H1 (cell line): ENCODE data around the gene ARMC12. TPM values are rescaled to one million over a fixed set of nuclear protein-coding genes. Genes with fewer than 3 reads are reported as not detected.

ENCODE experiments used
- CBX5 ChIP-seq: fragments of 300-800, 300-1000 bp; sonication (generic); IDR thresholded peaks from 2 replicates; pipeline ENCODE4 v1.7.1; 2016; ENCODE audit warnings: antibody characterized with exemption, low read length, low read depth
- JUN ChIP-seq: IDR thresholded peaks from 2 replicates; pipeline ENCODE4 v1.6.1; 2011; ENCODE audit warnings: low read depth, mild to moderate bottlenecking, improper control_type of control experiment, low read length
- SIRT6 ChIP-seq: IDR thresholded peaks from one replicate; pipeline ENCODE4 v1.7.1; 2012; ENCODE audit warnings: low read length, inconsistent platforms
- SRF ChIP-seq: IDR thresholded peaks from 2 replicates; pipeline ENCODE4 v1.6.1; 2011; ENCODE audit warnings: mild to moderate bottlenecking, low read depth, low read length, moderate library complexity
- polyA plus RNA-seq, 7 experiments: library from polyadenylated mRNA; depleted of rRNA in 3 of 7; stranded (reverse) in 5 of 7; unstranded in 2 of 7; fragments of >200 nt in 5 of 7; fragments of 200-250 nt in 2 of 7; gene quantifications; 1 replicate in 5 of 7; 2 replicates in 1 of 7; 4 replicates in 1 of 7; pipeline versions ENCODE4 v1.2.1 to v1.2.3, GENCODE V29; 2011 to 2013; ENCODE audit warnings: missing spikeins in 2 of 7, mixed read lengths in 2 of 7
- total RNA-seq: library from RNA; stranded (reverse); fragmentation: NEBNext Ultra II Directional; extraction: Animal tissue kit (Norgen Biotek cat#: 25700); gene quantifications from 2 replicates; pipeline ENCODE4 v1.2.1, GENCODE V29; 2021
- TF ChIP-seq, protein P1 (sequence below): fragments of 300-600 bp; sonication (generic); IDR thresholded peaks from 2 replicates; pipeline ENCODE4 v1.7.1; 2012; ENCODE audit warnings: low read length, moderate library complexity, mild to moderate bottlenecking, inconsistent platforms; ENCODE audit not compliant: insufficient replicate concordance

Gene ARMC12
- total and polyA plus RNA-seq, 2 of the 8 experiments (the other 6 are each of a cell fraction or from before 2014, with no cell fraction given): 0.86 to 3.7 TPM

DNA sequence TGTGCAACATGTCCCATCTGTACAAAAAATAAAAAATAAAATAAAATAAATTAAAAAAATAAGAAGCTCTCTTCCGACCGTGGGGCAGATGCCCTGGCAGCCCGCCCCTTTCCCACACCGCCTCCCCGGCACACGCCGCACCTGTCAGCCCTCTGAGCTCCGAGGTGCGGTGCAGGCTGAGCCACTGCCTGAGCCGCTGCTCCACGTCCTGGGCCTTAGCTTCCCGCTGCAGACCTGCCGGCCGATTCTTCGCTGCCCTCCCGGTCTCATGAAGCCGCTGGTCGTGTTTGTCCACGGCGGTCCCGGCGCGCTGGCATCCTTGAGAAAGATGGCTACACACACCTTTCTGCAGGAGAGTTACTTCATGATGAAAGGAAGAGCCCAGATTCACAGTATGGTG, 28.9 kb downstream of the ARMC12 start (continued):
- TF ChIP-seq, protein P1, sequence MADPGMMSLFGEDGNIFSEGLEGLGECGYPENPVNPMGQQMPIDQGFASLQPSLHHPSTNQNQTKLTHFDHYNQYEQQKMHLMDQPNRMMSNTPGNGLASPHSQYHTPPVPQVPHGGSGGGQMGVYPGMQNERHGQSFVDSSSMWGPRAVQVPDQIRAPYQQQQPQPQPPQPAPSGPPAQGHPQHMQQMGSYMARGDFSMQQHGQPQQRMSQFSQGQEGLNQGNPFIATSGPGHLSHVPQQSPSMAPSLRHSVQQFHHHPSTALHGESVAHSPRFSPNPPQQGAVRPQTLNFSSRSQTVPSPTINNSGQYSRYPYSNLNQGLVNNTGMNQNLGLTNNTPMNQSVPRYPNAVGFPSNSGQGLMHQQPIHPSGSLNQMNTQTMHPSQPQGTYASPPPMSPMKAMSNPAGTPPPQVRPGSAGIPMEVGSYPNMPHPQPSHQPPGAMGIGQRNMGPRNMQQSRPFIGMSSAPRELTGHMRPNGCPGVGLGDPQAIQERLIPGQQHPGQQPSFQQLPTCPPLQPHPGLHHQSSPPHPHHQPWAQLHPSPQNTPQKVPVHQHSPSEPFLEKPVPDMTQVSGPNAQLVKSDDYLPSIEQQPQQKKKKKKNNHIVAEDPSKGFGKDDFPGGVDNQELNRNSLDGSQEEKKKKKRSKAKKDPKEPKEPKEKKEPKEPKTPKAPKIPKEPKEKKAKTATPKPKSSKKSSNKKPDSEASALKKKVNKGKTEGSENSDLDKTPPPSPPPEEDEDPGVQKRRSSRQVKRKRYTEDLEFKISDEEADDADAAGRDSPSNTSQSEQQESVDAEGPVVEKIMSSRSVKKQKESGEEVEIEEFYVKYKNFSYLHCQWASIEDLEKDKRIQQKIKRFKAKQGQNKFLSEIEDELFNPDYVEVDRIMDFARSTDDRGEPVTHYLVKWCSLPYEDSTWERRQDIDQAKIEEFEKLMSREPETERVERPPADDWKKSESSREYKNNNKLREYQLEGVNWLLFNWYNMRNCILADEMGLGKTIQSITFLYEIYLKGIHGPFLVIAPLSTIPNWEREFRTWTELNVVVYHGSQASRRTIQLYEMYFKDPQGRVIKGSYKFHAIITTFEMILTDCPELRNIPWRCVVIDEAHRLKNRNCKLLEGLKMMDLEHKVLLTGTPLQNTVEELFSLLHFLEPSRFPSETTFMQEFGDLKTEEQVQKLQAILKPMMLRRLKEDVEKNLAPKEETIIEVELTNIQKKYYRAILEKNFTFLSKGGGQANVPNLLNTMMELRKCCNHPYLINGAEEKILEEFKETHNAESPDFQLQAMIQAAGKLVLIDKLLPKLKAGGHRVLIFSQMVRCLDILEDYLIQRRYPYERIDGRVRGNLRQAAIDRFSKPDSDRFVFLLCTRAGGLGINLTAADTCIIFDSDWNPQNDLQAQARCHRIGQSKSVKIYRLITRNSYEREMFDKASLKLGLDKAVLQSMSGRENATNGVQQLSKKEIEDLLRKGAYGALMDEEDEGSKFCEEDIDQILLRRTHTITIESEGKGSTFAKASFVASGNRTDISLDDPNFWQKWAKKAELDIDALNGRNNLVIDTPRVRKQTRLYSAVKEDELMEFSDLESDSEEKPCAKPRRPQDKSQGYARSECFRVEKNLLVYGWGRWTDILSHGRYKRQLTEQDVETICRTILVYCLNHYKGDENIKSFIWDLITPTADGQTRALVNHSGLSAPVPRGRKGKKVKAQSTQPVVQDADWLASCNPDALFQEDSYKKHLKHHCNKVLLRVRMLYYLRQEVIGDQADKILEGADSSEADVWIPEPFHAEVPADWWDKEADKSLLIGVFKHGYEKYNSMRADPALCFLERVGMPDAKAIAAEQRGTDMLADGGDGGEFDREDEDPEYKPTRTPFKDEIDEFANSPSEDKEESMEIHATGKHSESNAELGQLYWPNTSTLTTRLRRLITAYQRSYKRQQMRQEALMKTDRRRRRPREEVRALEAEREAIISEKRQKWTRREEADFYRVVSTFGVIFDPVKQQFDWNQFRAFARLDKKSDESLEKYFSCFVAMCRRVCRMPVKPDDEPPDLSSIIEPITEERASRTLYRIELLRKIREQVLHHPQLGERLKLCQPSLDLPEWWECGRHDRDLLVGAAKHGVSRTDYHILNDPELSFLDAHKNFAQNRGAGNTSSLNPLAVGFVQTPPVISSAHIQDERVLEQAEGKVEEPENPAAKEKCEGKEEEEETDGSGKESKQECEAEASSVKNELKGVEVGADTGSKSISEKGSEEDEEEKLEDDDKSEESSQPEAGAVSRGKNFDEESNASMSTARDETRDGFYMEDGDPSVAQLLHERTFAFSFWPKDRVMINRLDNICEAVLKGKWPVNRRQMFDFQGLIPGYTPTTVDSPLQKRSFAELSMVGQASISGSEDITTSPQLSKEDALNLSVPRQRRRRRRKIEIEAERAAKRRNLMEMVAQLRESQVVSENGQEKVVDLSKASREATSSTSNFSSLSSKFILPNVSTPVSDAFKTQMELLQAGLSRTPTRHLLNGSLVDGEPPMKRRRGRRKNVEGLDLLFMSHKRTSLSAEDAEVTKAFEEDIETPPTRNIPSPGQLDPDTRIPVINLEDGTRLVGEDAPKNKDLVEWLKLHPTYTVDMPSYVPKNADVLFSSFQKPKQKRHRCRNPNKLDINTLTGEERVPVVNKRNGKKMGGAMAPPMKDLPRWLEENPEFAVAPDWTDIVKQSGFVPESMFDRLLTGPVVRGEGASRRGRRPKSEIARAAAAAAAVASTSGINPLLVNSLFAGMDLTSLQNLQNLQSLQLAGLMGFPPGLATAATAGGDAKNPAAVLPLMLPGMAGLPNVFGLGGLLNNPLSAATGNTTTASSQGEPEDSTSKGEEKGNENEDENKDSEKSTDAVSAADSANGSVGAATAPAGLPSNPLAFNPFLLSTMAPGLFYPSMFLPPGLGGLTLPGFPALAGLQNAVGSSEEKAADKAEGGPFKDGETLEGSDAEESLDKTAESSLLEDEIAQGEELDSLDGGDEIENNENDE: no peak
- TF ChIP-seq JUN: no peak
- no peak for TF ChIP-seq CBX5
- no peak for TF ChIP-seq SIRT6
- no peak for TF ChIP-seq SRF
